HCT116 (cell line): ENCODE data around the gene MCF2L. TPM values are rescaled to one million over a fixed set of nuclear protein-coding genes. Genes with fewer than 3 reads are reported as not detected.

Experiments
- ATAC-seq: fragments of 200-7000 bp; cut with Tn5 transposase; 2 replicates; pipeline ENCODE4 v1.9.1; 2020; ENCODE audit warnings: mild to moderate bottlenecking, moderate library complexity
- BruUV-seq: library from RNA; stranded (reverse); fragments of 400-500 nt; replicated peaks from 2 replicates; lab custom pipeline; 2021; lab: Mats Ljungman, UMichigan
- CTCF ChIA-PET: fragments of 300-600 bp; sonication (Branson Sonifier 250); formaldehyde crosslinking; loops from one replicate; lab custom pipeline; 2021; ENCODE audit warnings: antibody characterized with exemption; lab: Charles Lee
- POLR2A ChIA-PET: fragments of 300-600, 350-600 bp; sonication (Branson Sonifier 250); formaldehyde crosslinking; loops from one replicate; lab custom pipeline; 2021; ENCODE audit warnings: antibody characterized with exemption; lab: Charles Lee
- RAD21 ChIA-PET, 2 experiments: fragments of 300-600 bp; sonication (Branson Sonifier 250); formaldehyde crosslinking; loops; one replicate each; lab custom pipeline; 2023; ENCODE audit warnings: low total read pairs in 2 of 2; ENCODE audit not compliant: uncharacterized antibody in 2 of 2, unreplicated experiment in 2 of 2, low non-redundant PET in 1 of 2; lab: Charles Lee
- DNase-seq: peaks from one replicate; pipeline ENCODE4 v3.0.0-alpha.2; 2010; ENCODE audit warnings: low read depth, low spot score
- H2AFZ ChIP-seq: fragments of 200-600 bp; shearing (Covaris generic), sonication (generic); 2 replicates; pipeline ENCODE4 v1.6.1; 2017; ENCODE audit warnings: low read depth, mixed run types, mixed read lengths, antibody characterized with exemption, low read length; ENCODE audit not compliant: poor library complexity, severe bottlenecking
- H3K27ac ChIP-seq: 2 replicates; pipeline ENCODE4 v1.5.1; 2012; ENCODE audit warnings: low read depth, low read length
- H3K27me3 ChIP-seq: fragments of 200-600 bp; sonication (generic); 2 replicates; pipeline ENCODE4 v1.6.1; 2016; ENCODE audit warnings: mixed run types, low read length, mixed read lengths; ENCODE audit not compliant: insufficient read depth
- H3K36me3 ChIP-seq, 2 experiments: fragments of 200-500 bp in 1 of 2; fragments of 200-600 bp in 1 of 2; sonication (Bioruptor generic) in 1 of 2; sonication (generic) in 1 of 2; 2 replicates each; pipeline versions ENCODE4 v1.5.1 to v1.6.1; 2014 to 2016; ENCODE audit warnings: low read length in 2 of 2, inconsistent platforms in 1 of 2, mixed read lengths in 1 of 2, mixed run types in 1 of 2; ENCODE audit not compliant: insufficient read depth in 2 of 2, control insufficient read depth in 1 of 2
- H3K4me1 ChIP-seq, 2 experiments: fragments of 200-600 bp in 1 of 2; sonication (generic) in 1 of 2; 2 replicates each; pipeline versions ENCODE4 v1.5.1 to v1.6.1; 2012 to 2017; ENCODE audit warnings: low read length in 2 of 2, inconsistent platforms in 1 of 2, mild to moderate bottlenecking in 1 of 2, mixed read lengths in 1 of 2, mixed run types in 1 of 2, moderate library complexity in 1 of 2; ENCODE audit not compliant: insufficient read depth in 2 of 2, control insufficient read depth in 1 of 2
- H3K4me2 ChIP-seq: fragments of 200-600 bp; sonication (generic); 2 replicates; pipeline ENCODE4 v1.6.1; 2017; ENCODE audit warnings: mixed run types, low read length, mixed read lengths
- H3K4me3 ChIP-seq, 2 experiments: fragments of 200-600 bp in 1 of 2; sonication (generic) in 1 of 2; replicated peaks in 1 of 2; 2 replicates each; pipeline ENCODE4 v1.5.1; 2011 to 2016; ENCODE audit warnings: low read length in 2 of 2, control low read depth in 1 of 2, low read depth in 1 of 2, mild to moderate bottlenecking in 1 of 2, mixed read lengths in 1 of 2, mixed run types in 1 of 2
- H3K79me2 ChIP-seq: fragments of 200-600 bp; sonication (generic); 2 replicates; pipeline ENCODE4 v1.6.1; 2017; ENCODE audit warnings: mild to moderate bottlenecking, mixed run types, low read length, moderate library complexity, mixed read lengths; ENCODE audit not compliant: insufficient read depth
- H3K9ac ChIP-seq: fragments of 200-600 bp; sonication (generic); 2 replicates; pipeline ENCODE4 v1.6.1; 2016; ENCODE audit warnings: low read length, mixed read lengths
- H3K9me2 ChIP-seq: fragments of 200-600 bp; sonication (generic), shearing (Covaris generic); 2 replicates; pipeline ENCODE4 v1.6.1; 2017; ENCODE audit warnings: mixed run types, mild to moderate bottlenecking, moderate library complexity; ENCODE audit not compliant: insufficient read depth
- H3K9me3 ChIP-seq, 2 experiments: fragments of 200-500 bp in 1 of 2; fragments of 200-600 bp in 1 of 2; sonication (Bioruptor generic) in 1 of 2; sonication (generic) in 1 of 2; 2 replicates each; pipeline ENCODE4 v1.6.1; 2014 to 2017; ENCODE audit warnings: low read length in 2 of 2, mixed read lengths in 2 of 2, inconsistent platforms in 1 of 2, low read depth in 1 of 2, mild to moderate bottlenecking in 1 of 2, mixed run types in 1 of 2, moderate library complexity in 1 of 2; ENCODE audit not compliant: control insufficient read depth in 1 of 2, insufficient read depth in 1 of 2
- H4K20me1 ChIP-seq: fragments of 200-600 bp; sonication (generic), shearing (Covaris generic); 2 replicates; pipeline ENCODE4 v1.6.1; 2017; ENCODE audit warnings: mixed run types, mild to moderate bottlenecking, moderate library complexity; ENCODE audit not compliant: insufficient read depth
- CBX3 ChIP-seq: IDR thresholded peaks from 2 replicates; pipeline ENCODE4 v1.6.1; 2012; ENCODE audit warnings: low read depth
- EGR1 ChIP-seq: IDR thresholded peaks from 2 replicates; pipeline ENCODE4 v1.6.1; 2012; ENCODE audit warnings: low read depth
- ELF1 ChIP-seq: IDR thresholded peaks from 2 replicates; pipeline ENCODE4 v1.6.1; 2012; ENCODE audit warnings: low read depth, borderline replicate concordance
- EZH2 ChIP-seq: fragments of 200-600 bp; sonication (generic); IDR thresholded peaks from 2 replicates; pipeline ENCODE4 v1.6.1; 2017; ENCODE audit warnings: antibody characterized with exemption, mixed run types
- FOSL1 ChIP-seq: IDR thresholded peaks from 2 replicates; pipeline ENCODE4 v1.6.1; 2012; ENCODE audit warnings: low read depth
- JUND ChIP-seq: IDR thresholded peaks from 2 replicates; pipeline ENCODE4 v1.6.1; 2012
- RAD21 ChIP-seq: IDR thresholded peaks from 2 replicates; pipeline ENCODE4 v1.6.1; 2012; ENCODE audit warnings: low read depth, mild to moderate bottlenecking
- SIN3A ChIP-seq: IDR thresholded peaks from 2 replicates; pipeline ENCODE4 v1.6.1; 2012; ENCODE audit warnings: low read depth
- SP1 ChIP-seq: IDR thresholded peaks from 2 replicates; pipeline ENCODE4 v1.6.1; 2012; ENCODE audit warnings: low read depth
- TCF7L2 ChIP-seq: IDR thresholded peaks from 2 replicates; pipeline ENCODE4 v1.7.0; 2011; ENCODE audit warnings: borderline replicate concordance, inconsistent platforms; ENCODE audit not compliant: insufficient read depth, insufficient read length; ENCODE audit errors: extremely low read depth
- YY1 ChIP-seq: IDR thresholded peaks from 2 replicates; pipeline ENCODE4 v1.6.1; 2011; ENCODE audit warnings: low read length, low read depth, moderate library complexity, mild to moderate bottlenecking; ENCODE audit not compliant: insufficient replicate concordance; ENCODE audit errors: extremely low read depth
- ZNF274 ChIP-seq: fragments of 200-500 bp; sonication (Bioruptor generic); IDR thresholded peaks from 2 replicates; pipeline ENCODE4 v1.6.1; 2014; ENCODE audit warnings: mild to moderate bottlenecking, low read depth, low read length, inconsistent platforms
- intact Hi-C: fragments of 100-400 bp; cut with micrococcal nuclease; formaldehyde crosslinking; loops from 2 replicates; pipeline ENCODE4 v1.10.0; 2022
- total RNA-seq: library from RNA; stranded (reverse); gene quantifications from one replicate; pipeline ENCODE4 v1.2.1, GENCODE V29; 2021; ENCODE audit not compliant: unreplicated experiment
- TF ChIP-seq, protein P1 (sequence below): IDR thresholded peaks from 2 replicates; pipeline ENCODE4 v1.6.1; 2011; ENCODE audit warnings: mild to moderate bottlenecking, low read length, moderate library complexity; ENCODE audit not compliant: insufficient replicate concordance; ENCODE audit errors: extremely low read depth
- TF ChIP-seq, protein P2 (sequence below): IDR thresholded peaks from 2 replicates; pipeline ENCODE4 v1.6.1; 2012

The MCF2L gene
- total RNA-seq, 1 experiment from 2014 or later: 19.3 TPM

DNA sequence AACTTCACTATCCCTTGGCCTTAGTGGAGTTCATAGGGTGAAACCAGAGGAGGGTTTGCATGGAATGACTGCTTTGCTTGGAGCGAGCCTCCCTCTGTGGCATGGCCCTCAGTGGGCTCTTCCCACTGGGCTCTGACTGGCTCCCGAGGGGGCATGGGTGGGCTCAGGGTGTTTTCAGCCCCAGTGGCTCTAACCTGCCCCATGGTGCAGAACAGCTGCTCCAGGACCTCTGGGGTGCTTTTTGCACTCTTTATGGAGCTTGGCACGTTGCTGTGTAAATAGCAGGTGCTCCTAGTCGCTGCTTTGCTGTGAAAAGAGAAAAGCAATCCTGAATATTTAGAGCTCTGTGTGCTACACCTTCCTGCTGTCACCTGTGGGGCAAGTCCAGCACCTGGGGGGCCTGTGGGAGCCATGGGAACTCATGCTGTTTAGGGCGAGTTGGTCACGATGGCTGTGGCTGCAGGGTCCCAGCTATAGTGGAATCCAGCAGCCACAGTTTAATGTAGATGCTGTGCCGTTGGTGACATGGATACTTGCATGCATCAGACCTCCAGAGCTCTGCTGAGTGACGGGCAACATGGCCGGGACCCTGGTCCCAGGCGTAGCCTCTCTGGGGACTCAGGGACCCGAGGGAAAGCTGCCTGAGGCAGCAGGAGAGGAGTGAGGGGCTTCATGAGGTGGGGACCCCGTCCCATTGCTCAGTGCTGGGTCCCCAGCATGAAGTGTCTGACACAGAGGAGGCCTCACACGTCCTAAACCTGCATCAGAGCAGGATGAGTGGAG, 14.3 kb upstream of the MCF2L start:
- BruUV-seq: no TSS peak
- no peak for TF ChIP-seq RAD21
- TF ChIP-seq, protein P1, sequence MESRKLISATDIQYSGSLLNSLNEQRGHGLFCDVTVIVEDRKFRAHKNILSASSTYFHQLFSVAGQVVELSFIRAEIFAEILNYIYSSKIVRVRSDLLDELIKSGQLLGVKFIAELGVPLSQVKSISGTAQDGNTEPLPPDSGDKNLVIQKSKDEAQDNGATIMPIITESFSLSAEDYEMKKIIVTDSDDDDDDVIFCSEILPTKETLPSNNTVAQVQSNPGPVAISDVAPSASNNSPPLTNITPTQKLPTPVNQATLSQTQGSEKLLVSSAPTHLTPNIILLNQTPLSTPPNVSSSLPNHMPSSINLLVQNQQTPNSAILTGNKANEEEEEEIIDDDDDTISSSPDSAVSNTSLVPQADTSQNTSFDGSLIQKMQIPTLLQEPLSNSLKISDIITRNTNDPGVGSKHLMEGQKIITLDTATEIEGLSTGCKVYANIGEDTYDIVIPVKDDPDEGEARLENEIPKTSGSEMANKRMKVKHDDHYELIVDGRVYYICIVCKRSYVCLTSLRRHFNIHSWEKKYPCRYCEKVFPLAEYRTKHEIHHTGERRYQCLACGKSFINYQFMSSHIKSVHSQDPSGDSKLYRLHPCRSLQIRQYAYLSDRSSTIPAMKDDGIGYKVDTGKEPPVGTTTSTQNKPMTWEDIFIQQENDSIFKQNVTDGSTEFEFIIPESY: no peak
- no peak for TF ChIP-seq SP1
- TF ChIP-seq JUND: no peak
- no peak for TF ChIP-seq FOSL1
- no peak for TF ChIP-seq EGR1
- no peak for TF ChIP-seq SIN3A
- TF ChIP-seq TCF7L2: no peak
- no peak for TF ChIP-seq EZH2
- TF ChIP-seq YY1: no peak
- TF ChIP-seq CBX3: no peak
- TF ChIP-seq ZNF274: no peak
- TF ChIP-seq ELF1: no peak
- TF ChIP-seq, protein P2, sequence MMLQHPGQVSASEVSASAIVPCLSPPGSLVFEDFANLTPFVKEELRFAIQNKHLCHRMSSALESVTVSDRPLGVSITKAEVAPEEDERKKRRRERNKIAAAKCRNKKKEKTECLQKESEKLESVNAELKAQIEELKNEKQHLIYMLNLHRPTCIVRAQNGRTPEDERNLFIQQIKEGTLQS: no peak
- DNase-seq (no peak), ATAC-seq (no peak)
- H3K9ac ChIP-seq: no peak overlapping the region
- CTCF ChIA-PET: interaction anchor here (1.2 kb wide), 1 partner anchor 12 kb away, joined by 4 read pairs; no protein-coding TSS in a partner anchor
- H2AFZ ChIP-seq: no peak overlapping the region
- no peaks in the 10 kb centered on the region for H4K20me1 ChIP-seq
- H3K4me3 ChIP-seq: no peak overlapping the region
- 0 out of 2 replicates have a peak, but pooled peaks cover under 1% of the 10 kb centered on the region for H3K27me3 ChIP-seq
- no peak overlapping the region for H3K27ac ChIP-seq
- H3K4me2 ChIP-seq: no peak overlapping the region
- no peaks in the 10 kb centered on the region for H3K9me3 ChIP-seq
- no peaks in the 10 kb centered on the region for H3K79me2 ChIP-seq
- H3K36me3 ChIP-seq: no peaks in the 10 kb centered on the region
- H3K9me2 ChIP-seq: no peaks in the 10 kb centered on the region
- POLR2A ChIA-PET: no interaction called here
- peaks cover 0 to 6% of the 10 kb centered on the region in 2 experiments; a peak in 1 of 4 replicates for H3K4me1 ChIP-seq
- RAD21 ChIA-PET: no interaction called here
- intact Hi-C loops: no loop called here
